ENCODE results near the gene MTHFR. TPM values are rescaled to one million over a fixed set of nuclear protein-coding genes. Genes with fewer than 3 reads are reported as not detected.
"Not testable (repeated sequence)": the region's sequence is repeated elsewhere in the genome, so short reads cannot be mapped to it uniquely, and the experiment has no call there.

Gene MTHFR
- total RNA-seq, 2 experiments from 2014 or later, result 47.0 to 47.1 TPM

DNA sequence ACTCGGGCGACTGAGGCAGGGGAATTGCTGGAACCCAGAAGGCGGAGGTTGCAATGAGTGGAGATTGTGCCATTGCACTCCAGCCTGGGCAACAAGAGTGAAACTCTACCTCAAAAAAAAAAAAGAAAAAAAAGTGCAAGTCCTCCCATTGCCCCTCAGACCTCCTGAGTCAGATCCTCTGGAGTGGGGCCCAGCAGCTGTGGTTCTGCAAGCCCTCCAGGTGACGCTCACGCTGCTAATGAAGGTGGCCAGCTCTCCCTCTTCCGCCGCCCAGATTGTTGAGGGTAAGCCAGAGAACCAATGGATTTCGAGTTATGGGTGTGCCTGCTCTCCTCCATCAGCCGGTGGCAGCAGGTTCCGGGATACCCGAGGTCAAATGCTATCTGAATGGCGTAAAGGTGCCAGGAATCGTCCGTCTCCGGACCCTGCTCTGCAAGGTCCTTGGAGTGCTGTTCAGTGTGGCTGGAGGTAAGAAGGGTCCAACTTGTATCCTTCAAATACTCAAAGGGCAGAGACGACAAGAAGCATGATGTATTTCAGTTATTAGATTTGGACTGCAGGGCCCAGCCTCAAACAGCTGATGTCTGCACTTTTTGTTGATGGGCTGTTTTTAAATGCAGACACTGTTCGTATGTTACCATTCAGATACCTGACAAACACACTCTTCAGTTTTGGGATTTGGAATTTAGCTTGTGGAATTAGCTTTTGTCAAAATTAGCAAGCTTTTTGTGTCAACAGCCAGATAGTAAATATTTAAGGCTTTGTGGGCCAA lies 17.8 kb upstream of the MTHFR start:
- H3K27ac Mint-ChIP-seq, result no peak overlapping the region
- POLR2A ChIA-PET, result interaction anchor here (0.8 kb wide), 1 partner anchor 86 kb away, joined by 3 read pairs; no protein-coding TSS in a partner anchor
- H3K4me1 Mint-ChIP-seq, result no peaks in the 10 kb centered on the region
- H3K9me3 Mint-ChIP-seq, result no peaks in the 10 kb centered on the region
- H3K36me3 Mint-ChIP-seq, result peaks cover 8% of the 10 kb centered on the region
- DNase-seq, result no peak
- ATAC-seq (ENCODE audit: low read depth), result no peak
- H3K27me3 Mint-ChIP-seq, result no peaks in the 10 kb centered on the region
- no peak overlapping the region for H3K4me3 Mint-ChIP-seq

DNA sequence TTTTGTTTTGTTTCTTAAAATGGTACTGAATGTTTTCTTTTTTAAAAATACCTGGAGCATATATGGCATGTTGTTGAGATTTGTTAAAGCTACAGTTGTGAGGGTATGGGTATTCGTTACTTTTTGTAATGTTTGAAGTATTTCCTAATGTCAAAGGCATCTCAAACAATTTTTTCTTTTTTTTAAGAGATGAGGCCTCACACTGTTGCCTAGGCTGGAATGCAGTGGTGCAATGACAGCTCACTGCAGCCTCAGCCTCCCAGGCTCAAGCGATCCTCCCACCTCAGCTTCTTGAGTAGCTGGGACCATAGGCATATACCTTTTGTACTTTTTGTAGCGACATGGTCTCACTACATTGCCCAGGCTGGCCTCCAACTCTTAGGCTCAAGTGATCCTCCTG lies 16.3 kb upstream of the MTHFR start:
- ATAC-seq (ENCODE audit: low read depth) (no peak), DNase-seq (no peak)
- H3K4me1 Mint-ChIP-seq, result no peaks in the 10 kb centered on the region
- no peaks in the 10 kb centered on the region for H3K27me3 Mint-ChIP-seq
- peaks cover 6% of the 10 kb centered on the region for H3K36me3 Mint-ChIP-seq
- POLR2A ChIA-PET, result interaction anchor here (0.6 kb wide), 1 partner anchor 85 kb away, joined by 3 read pairs; no protein-coding TSS in a partner anchor
- H3K4me3 Mint-ChIP-seq, result no peak overlapping the region
- H3K27ac Mint-ChIP-seq, result no peak overlapping the region
- no peaks in the 10 kb centered on the region for H3K9me3 Mint-ChIP-seq

DNA sequence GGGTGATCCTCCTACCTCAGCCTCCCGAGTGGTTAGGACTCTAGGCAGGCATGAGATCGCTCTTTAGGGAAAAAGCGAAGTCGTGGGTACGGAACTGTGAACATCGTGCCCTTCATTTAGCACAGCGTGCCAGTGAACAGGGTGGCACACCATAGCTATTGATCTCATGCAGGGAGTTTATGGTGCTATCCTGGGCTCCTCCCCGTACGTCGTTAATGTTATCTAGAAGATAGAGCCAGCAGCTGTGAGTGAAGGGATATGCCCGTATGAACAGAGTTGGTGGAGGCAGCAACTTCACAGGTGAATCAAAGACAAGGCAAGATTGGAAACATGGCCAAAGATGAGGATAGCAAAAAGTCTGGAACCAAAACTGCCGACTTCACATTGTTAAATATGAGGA lies 11.4 kb upstream of the MTHFR start:
- ATAC-seq (ENCODE audit: low read depth) (no peak), DNase-seq (no peak)
- Mint-ChIP-seq H3K27ac (no peak overlapping the region), H3K9me3 (no peaks in the 10 kb centered on the region), H3K4me1 (peaks cover 2% of the 10 kb centered on the region), H3K4me3 (no peak overlapping the region), H3K36me3 (peaks cover 13% of the 10 kb centered on the region), H3K27me3 (no peaks in the 10 kb centered on the region)
- POLR2A ChIA-PET, result no interaction called here

DNA sequence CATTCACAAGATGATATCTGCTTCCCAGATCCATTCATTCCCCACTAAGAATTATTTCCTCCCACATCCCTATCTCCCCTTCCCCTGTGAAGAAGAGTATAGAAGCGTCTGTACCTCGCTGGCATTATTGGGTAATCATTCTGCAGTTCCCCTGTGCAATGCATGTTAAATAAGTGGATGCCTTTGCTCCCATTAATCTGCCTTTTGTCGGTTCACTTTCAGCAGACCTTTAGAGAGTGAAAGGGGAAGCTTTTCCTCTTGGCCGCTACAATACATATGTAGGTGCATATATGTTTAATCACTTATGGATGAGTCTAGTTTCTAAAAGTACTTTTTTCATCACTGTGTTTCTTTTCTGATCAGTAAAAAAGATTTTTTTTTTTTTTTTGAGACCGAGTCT lies 7.3 kb upstream of the MTHFR start:
- Mint-ChIP-seq H3K27ac (no peak overlapping the region), H3K9me3 (no peaks in the 10 kb centered on the region), H3K27me3 (no peaks in the 10 kb centered on the region), H3K4me3 (no peak overlapping the region), H3K4me1 (peaks cover 12% of the 10 kb centered on the region), H3K36me3 (peaks cover 14% of the 10 kb centered on the region)
- POLR2A ChIA-PET, result no interaction called here
- ATAC-seq (ENCODE audit: low read depth), result no peak
- no peak for DNase-seq

DNA sequence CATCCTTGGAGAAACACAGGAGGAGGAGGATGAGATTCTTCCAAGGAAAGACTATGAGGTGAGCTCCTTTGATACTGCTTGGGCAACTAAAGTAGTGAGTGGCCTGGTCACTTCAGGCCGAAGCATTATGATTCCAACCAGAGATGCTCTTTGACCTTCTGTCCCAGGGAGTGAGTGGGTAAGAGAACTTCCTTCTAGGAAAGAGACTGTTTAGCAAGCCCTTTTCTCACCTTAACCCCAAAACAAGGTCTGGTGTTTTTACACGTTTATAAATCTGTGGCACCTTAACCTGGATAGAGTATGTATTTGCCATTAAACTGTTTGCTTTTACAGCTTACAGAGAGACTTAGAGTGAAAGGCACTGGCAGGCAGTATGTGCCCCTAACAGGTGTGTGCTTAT lies 1.4 kb upstream of the MTHFR start:
- POLR2A ChIA-PET, result interaction anchor here (1.1 to 2.4 kb wide), 7 partner anchors 11 to 173 kb away, joined by 3 to 67 read pairs (median 4); partner anchors contain the start of gene MFN2
- ATAC-seq (ENCODE audit: low read depth) (no peak), DNase-seq (no peak)
- Mint-ChIP-seq H3K4me3 (peak overlapping the region; percentile 99), H3K4me1 (peaks cover 45% of the 10 kb centered on the region), H3K9me3 (no peaks in the 10 kb centered on the region), H3K36me3 (peaks cover 10% of the 10 kb centered on the region), H3K27me3 (no peaks in the 10 kb centered on the region), H3K27ac (peak overlapping the region; percentile 98)

DNA sequence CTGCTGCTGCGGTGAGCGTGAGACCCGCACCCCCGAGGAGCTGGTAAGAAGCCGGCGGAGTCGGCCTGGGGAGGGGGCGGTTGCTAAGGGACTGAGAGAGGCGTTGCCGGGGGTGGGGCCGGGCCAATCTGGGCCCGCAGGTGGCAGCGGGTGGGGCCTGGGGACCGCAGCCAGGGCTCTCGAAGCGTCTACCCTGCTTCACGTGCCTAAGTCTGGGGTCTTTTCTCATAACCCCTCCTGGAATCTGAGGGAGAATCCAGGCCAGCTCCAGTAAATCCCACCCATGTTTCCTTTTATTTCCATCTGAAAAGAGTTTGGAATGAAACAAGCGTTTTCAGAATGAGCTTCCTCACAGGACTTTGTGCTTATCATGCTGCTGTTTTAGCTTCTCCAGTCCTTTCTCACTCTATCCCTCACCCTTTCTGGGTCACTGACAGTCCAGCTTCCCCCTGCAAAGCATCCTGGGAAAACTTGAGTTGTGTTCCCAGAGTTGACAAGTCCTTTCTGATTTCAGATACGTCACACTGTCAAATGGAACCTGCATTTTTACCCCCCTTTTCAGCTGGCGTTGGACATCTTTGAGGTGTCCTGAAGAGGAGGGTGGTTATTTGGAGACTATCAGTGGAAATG lies 658 bp upstream of the MTHFR start:
- Mint-ChIP-seq H3K4me3 (peak overlapping the region; percentile 99), H3K36me3 (peaks cover 11% of the 10 kb centered on the region), H3K27ac (peak overlapping the region; percentile 98), H3K9me3 (no peaks in the 10 kb centered on the region), H3K27me3 (no peaks in the 10 kb centered on the region), H3K4me1 (peaks cover 51% of the 10 kb centered on the region)
- POLR2A ChIA-PET, result interaction anchor here (0.5 to 2.4 kb wide), 11 partner anchors 10 to 1618 kb away, joined by 3 to 67 read pairs (median 4); partner anchors contain the start of genes FBXO6 and MFN2
- no peak for DNase-seq
- ATAC-seq (ENCODE audit: low read depth), result peak; percentile 29

DNA sequence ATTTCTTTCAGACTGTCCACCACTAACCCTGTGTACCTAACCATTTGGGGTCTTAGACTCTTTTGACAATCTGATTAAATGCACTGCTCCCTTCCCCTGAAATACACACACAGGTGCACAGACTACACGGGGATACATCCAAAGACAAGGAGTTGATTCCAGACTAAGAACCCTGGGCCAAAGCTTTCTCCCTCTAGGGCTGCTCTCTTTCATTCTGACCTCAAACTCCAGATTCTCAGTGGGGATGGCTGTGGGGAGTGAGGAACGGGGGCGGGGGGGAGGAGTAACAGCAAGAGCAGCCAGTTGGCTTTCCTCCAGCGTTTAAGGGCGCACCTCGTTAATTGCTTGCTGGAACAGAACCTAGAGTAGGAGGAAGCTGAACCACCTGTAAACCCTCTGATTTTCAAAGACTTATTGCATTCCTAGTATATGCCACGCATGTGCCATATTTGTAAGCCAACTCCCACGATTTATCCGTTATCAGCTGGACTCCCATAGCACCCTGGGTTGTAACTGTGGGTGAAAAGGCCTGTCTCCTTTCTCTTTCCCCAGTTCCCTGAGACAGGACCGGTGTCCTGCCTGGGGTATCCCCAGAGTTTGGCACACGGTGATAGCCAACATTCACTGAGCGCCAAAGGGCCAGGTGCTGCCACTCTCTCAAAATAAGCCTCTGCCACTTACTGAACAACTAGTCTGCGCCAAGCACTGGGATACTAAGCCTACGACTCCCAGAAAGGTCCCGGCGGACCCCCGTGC lies 920 bp downstream of the MTHFR start:
- Mint-ChIP-seq H3K27me3 (no peaks in the 10 kb centered on the region), H3K27ac (peak overlapping the region; percentile 98), H3K4me1 (peaks cover 47% of the 10 kb centered on the region), H3K9me3 (no peaks in the 10 kb centered on the region), H3K4me3 (peak overlapping the region; percentile 99), H3K36me3 (peaks cover 20% of the 10 kb centered on the region)
- DNase-seq (no peak), ATAC-seq (ENCODE audit: low read depth) (no peak)
- POLR2A ChIA-PET, result interaction anchor here (0.8 to 3.2 kb wide), 3 partner anchors 16 to 104 kb away, joined by 3 to 58 read pairs (median 5); no protein-coding TSS in a partner anchor

DNA sequence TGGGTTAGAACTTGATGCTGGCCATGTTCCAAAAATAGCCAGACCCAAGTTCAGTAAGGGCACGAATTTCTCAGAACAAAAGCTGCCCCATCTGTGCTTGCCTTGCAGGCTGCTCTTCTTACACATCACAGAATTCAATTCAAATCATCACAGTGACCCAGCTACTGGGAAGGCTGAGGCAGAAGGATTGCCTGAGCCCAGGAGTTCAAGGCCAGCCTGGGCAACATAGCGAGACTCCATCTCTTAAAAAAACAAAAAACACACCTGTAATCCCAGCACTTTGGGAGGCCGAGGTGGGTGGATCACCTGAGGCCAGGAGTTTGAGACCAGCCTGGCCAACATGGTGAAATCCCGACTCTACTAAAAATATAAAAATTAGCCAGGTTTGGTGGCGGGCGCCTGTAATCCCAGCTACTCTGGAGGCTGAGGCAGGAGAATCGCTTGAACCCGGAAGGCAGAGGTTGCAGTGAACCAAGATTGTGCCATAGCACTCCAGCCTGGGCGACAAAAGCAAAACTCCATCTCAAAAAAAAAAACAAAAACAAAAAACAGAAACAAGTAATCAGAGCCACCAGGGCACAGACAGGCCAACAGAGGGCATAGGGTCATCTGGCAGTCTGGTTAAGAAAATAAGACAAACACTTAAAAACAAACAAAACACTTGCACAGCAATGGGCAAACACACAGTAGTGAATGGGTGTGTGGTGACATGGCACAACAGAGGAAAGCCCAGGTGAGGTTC lies 1.7 kb downstream of the MTHFR start:
- POLR2A ChIA-PET, result interaction anchor here (0.6 to 3.2 kb wide), 14 partner anchors 11 to 830 kb away, joined by 3 to 58 read pairs (median 3); partner anchors contain the start of genes AGTRAP, FBXO6 and MTOR
- not testable (repeated sequence) for H3K27me3 Mint-ChIP-seq; DNase-seq; ATAC-seq (ENCODE audit: low read depth); H3K9me3 Mint-ChIP-seq
- H3K27ac Mint-ChIP-seq, result peak overlapping the region; percentile 90
- peaks cover 44% of the 10 kb centered on the region for H3K4me1 Mint-ChIP-seq
- peaks cover 23% of the 10 kb centered on the region for H3K36me3 Mint-ChIP-seq
- H3K4me3 Mint-ChIP-seq, result peak overlapping the region; percentile 99

DNA sequence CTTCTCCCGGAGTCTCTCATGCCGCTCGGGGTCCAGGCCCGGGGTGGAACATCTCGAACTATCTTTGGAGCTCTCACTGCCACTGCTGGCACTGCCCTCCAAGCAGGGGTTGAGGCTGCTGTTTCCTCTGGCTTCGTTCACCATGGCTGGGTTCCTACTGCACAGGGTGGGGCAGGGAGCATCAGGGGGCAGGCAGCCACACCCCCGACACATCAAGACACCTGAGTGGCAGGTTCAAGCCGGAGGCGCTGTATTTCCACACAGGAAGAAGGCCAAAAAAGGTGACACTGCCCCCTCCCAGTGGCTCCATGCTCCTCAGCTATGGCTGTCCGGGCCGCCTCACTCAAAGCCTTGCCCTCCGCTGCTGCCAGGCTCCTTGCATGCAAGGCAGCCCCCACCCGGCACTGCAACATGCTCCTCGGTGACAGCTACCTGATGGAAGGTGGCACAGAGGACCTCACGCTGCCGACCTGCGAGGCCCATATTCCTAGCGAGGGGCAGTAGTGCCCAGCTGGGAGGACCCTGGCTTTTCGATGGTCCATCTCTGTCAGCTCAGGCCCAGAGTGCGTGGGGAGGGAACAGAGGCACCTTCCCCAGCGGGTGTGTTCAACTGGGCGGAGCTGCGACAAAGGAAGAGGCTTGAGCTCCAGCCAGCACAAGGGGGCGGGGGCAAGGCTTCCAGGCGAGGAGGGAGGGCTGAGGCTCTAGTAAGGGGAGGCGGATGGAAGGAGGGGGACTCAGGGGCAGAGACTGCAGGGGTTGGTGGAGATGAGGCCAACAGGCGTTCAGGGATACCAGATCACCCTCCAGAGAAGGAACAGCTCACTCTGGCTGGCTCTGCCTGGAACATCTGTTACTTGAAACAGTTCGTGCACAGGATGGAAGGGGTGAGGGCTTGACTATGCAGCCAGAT lies 2.5 kb downstream of the MTHFR start:
- H3K4me3 Mint-ChIP-seq, result peak overlapping the region; percentile 99
- H3K27ac Mint-ChIP-seq, result peak overlapping the region; percentile 90
- POLR2A ChIA-PET, result interaction anchor here (0.6 to 3.2 kb wide), 15 partner anchors 10 to 831 kb away, joined by 3 to 58 read pairs (median 3); partner anchors contain the start of genes AGTRAP, FBXO6 and MTOR
- H3K36me3 Mint-ChIP-seq, result peaks cover 24% of the 10 kb centered on the region
- H3K4me1 Mint-ChIP-seq, result peaks cover 42% of the 10 kb centered on the region
- H3K9me3 Mint-ChIP-seq, result no peaks in the 10 kb centered on the region
- ATAC-seq (ENCODE audit: low read depth) (peak; percentile 59), DNase-seq (peak; percentile 81)
- no peaks in the 10 kb centered on the region for H3K27me3 Mint-ChIP-seq

DNA sequence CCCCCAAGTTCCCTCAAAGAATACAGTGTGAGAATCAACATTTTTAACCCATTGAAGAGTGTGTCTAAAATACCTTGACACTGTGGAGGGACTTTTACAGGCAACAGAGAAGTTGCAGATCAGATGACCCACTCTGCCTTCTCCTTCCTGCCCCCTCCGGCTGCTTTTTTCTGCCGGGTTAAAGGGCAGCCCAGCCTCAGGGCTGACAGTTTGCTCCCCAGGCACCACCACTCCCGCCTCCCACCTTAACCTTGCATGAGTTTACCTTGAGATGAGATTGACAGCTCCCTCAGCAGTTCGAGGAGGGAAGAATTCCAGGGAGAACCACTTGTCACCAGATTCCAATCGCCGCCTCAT lies 3.2 kb downstream of the MTHFR start:
- no peaks in the 10 kb centered on the region for H3K9me3 Mint-ChIP-seq
- H3K36me3 Mint-ChIP-seq, result peaks cover 22% of the 10 kb centered on the region
- H3K27me3 Mint-ChIP-seq, result no peaks in the 10 kb centered on the region
- no peak for ATAC-seq (ENCODE audit: low read depth)
- peak; percentile 46 for DNase-seq
- POLR2A ChIA-PET, result interaction anchor here (0.6 to 3.2 kb wide), 8 partner anchors 16 to 139 kb away, joined by 3 to 58 read pairs (median 4); partner anchors contain the start of gene FBXO6
- peaks cover 38% of the 10 kb centered on the region for H3K4me1 Mint-ChIP-seq
- peak overlapping the region; percentile 90 for H3K27ac Mint-ChIP-seq
- H3K4me3 Mint-ChIP-seq, result peak overlapping the region; percentile 99

DNA sequence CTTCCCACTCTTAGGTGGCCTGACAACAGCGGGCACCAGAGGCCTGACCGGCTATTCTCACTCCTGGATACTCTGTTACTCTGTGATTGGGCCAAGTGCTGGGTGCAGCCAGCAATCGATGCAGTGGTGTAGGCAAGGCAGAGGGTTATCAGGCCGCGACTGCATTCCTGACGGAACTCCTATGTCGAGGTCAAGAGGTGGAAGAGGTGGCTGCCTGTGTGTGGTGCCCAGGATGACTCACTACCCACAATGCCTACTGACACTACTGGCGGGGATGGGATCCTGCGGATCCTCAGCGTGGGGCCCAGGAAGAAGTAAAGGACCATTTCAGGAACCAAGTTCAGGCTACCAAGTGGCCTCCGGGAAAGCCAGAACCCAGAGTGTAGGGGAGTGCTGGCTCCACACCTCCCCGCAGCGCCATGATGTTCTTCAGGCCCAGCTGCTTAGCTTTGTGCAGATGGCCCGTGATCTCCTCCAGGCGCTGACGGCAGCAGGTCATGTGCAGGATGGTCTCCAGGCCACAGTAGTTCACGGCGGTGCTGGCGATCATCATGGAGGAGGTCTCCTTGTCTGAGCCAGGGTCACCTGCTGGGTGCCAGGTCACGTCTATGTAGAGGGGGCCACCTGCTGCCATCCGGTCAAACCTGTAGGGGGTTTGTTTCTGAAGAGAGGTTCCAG lies 4.9 kb downstream of the MTHFR start:
- no peak for ATAC-seq (ENCODE audit: low read depth)
- H3K4me1 Mint-ChIP-seq, result peaks cover 24% of the 10 kb centered on the region
- no peaks in the 10 kb centered on the region for H3K9me3 Mint-ChIP-seq
- no peak overlapping the region for H3K27ac Mint-ChIP-seq
- DNase-seq, result no peak
- no peaks in the 10 kb centered on the region for H3K27me3 Mint-ChIP-seq
- H3K36me3 Mint-ChIP-seq, result peaks cover 19% of the 10 kb centered on the region
- peak overlapping the region; percentile 20 for H3K4me3 Mint-ChIP-seq
- POLR2A ChIA-PET, result no interaction called here

All from activated naive CD8-positive, alpha-beta T cell treated with anti-CD3 and anti-CD28 coated beads, Interleukin-2, amount 10 ng/mL, durations not matched to agents 7 days and 5 days (primary cell).